ENCODE data around the gene IL1RAP. TPM values are rescaled to one million over a fixed set of nuclear protein-coding genes. Genes with fewer than 3 reads are reported as not detected.

Gene IL1RAP
- total RNA-seq, 2 experiments from 2014 or later = 13.7 to 14.7 TPM

- Mint-ChIP-seq H3K27ac (peak overlapping the region; percentile 83), H3K27me3 (no peaks in the 10 kb centered on the region), H3K4me3 (peak overlapping the region; percentile 94), H3K36me3 (ENCODE audit: low read depth) (no peaks in the 10 kb centered on the region), H3K4me1 (ENCODE audit: low read depth) (peaks cover 35% of the 10 kb centered on the region), H3K9me3 (no peaks in the 10 kb centered on the region)
- intact Hi-C loops (cut with DNase I, micrococcal nuclease) = no loop called here
- H3K4me1 ChIP-seq (ENCODE audit: insufficient read depth, low read length) = peaks cover 17% of the 10 kb centered on the region
- CTCF ChIA-PET = no interaction called here
- no peak for ATAC-seq (ENCODE audit: poor library complexity)
- no peaks in the 10 kb centered on the region for H3K9me3 ChIP-seq (ENCODE audit: control insufficient read depth in 1 of 2, insufficient read depth in 1 of 2, low read length in 2 of 2)
- peak overlapping the region; percentile 51 to 67 for H3K27ac ChIP-seq (ENCODE audit: low read depth in 1 of 2, low read length in 2 of 2)
- DNase-seq = peak in 1 of 14 experiments; percentile 2
- POLR2A ChIA-PET = interaction anchor here (0.8 to 2.1 kb wide), 3 partner anchors 8 to 120 kb away, joined by 3 to 7 read pairs (median 4); no protein-coding TSS in a partner anchor
- no peaks in the 10 kb centered on the region for H3K27me3 ChIP-seq (ENCODE audit: control insufficient read depth in 1 of 2, insufficient read depth in 2 of 2, low read length in 2 of 2)
- H3K36me3 ChIP-seq (ENCODE audit: insufficient read depth, low read length) = no peaks in the 10 kb centered on the region
- no peak for TF ChIP-seq CTCF (IDR thresholded peaks at IDR 0.05)
- H3K4me3 ChIP-seq (ENCODE audit: low read length) = peak overlapping the region; percentile 94
Measured at GRCh38 chr3:190512666-190513065, 1.2 kb upstream of the IL1RAP start.

- ChIA-PET POLR2A (interaction anchor here (0.6 to 2.1 kb wide), 6 partner anchors 9 to 192 kb away, joined by 3 to 7 read pairs (median 4); partner anchors contain the start of gene CLDN1), CTCF (interaction anchor here (2.0 kb wide), 1 partner anchor 16 kb away, joined by 5 read pairs; no protein-coding TSS in a partner anchor)
- H3K27me3 ChIP-seq (ENCODE audit: control insufficient read depth in 1 of 2, insufficient read depth in 2 of 2, low read length in 2 of 2) = no peaks in the 10 kb centered on the region
- Mint-ChIP-seq H3K27me3 (no peaks in the 10 kb centered on the region), H3K27ac (peak overlapping the region; percentile 83), H3K9me3 (no peaks in the 10 kb centered on the region), H3K4me1 (ENCODE audit: low read depth) (peaks cover 35% of the 10 kb centered on the region), H3K4me3 (peak overlapping the region; percentile 93), H3K36me3 (ENCODE audit: low read depth) (no peaks in the 10 kb centered on the region)
- peaks cover 17% of the 10 kb centered on the region for H3K4me1 ChIP-seq (ENCODE audit: insufficient read depth, low read length)
- no peaks in the 10 kb centered on the region for H3K36me3 ChIP-seq (ENCODE audit: insufficient read depth, low read length)
- H3K4me3 ChIP-seq (ENCODE audit: low read length) = peak overlapping the region; percentile 94
- no peaks in the 10 kb centered on the region for H3K9me3 ChIP-seq (ENCODE audit: control insufficient read depth in 1 of 2, insufficient read depth in 1 of 2, low read length in 2 of 2)
- DNase-seq = peak in 11 of 14 experiments; percentile 0 to 59 (median 18)
- intact Hi-C loops (cut with DNase I, micrococcal nuclease) = no loop called here
- no peak for TF ChIP-seq CTCF (IDR thresholded peaks at IDR 0.05)
- H3K27ac ChIP-seq (ENCODE audit: low read depth in 1 of 2, low read length in 2 of 2) = peak overlapping the region; percentile 27 to 55
- ATAC-seq (ENCODE audit: poor library complexity) = no peak
Measured at GRCh38 chr3:190514413-190515153, 698 bp downstream of the IL1RAP start.

- Histone ChIP-seq H3K9me3 (ENCODE audit: control insufficient read depth in 1 of 2, insufficient read depth in 1 of 2, low read length in 2 of 2) (no peaks in the 10 kb centered on the region), H3K27ac (ENCODE audit: low read depth in 1 of 2, low read length in 2 of 2) (no peak overlapping the region), H3K4me3 (ENCODE audit: low read length) (no peak overlapping the region), H3K27me3 (ENCODE audit: control insufficient read depth in 1 of 2, insufficient read depth in 2 of 2, low read length in 2 of 2) (no peaks in the 10 kb centered on the region), H3K36me3 (ENCODE audit: insufficient read depth, low read length) (no peaks in the 10 kb centered on the region), H3K4me1 (ENCODE audit: insufficient read depth, low read length) (peaks cover 17% of the 10 kb centered on the region)
- H3K4me3 Mint-ChIP-seq = peak overlapping the region; percentile 93
- ChIA-PET POLR2A (no interaction called here), CTCF (no interaction called here)
- no peaks in the 10 kb centered on the region for H3K9me3 Mint-ChIP-seq
- H3K36me3 Mint-ChIP-seq (ENCODE audit: low read depth) = no peaks in the 10 kb centered on the region
- H3K27ac Mint-ChIP-seq = peak overlapping the region; percentile 83
- TF ChIP-seq CTCF (IDR thresholded peaks at IDR 0.05) = no peak
- no peak for DNase-seq
- H3K4me1 Mint-ChIP-seq (ENCODE audit: low read depth) = peaks cover 35% of the 10 kb centered on the region
- ATAC-seq (ENCODE audit: poor library complexity) = no peak
- no peaks in the 10 kb centered on the region for H3K27me3 Mint-ChIP-seq
- intact Hi-C loops (cut with DNase I, micrococcal nuclease) = no loop called here
Measured at GRCh38 chr3:190516416-190516815, 2.5 kb downstream of the IL1RAP start.

All from CD4-positive, alpha-beta T cell (primary cell).